Right cardiac atrium (tissue), 5 donors: Measurements from ENCODE around the gene MTAP. TPM values are rescaled to one million over a fixed set of nuclear protein-coding genes. Genes with fewer than 3 reads are reported as not detected.

Experiments
- ATAC-seq, 2 donors: fragments of 200-7000 bp; cut with Tn5 transposase; one replicate each; pipeline versions ENCODE4 v1.8.0 to v1.9.1; 2020; ENCODE audit warnings: moderate library complexity in 2 of 2, mild to moderate bottlenecking in 1 of 2
- DNase-seq, 3 donors: peaks; one replicate each; pipeline ENCODE4 v3.0.0-alpha.2; 2020
- H3K27ac ChIP-seq: one replicate; pipeline ENCODE4 v1.5.1; 2013; ENCODE audit warnings: mild to moderate bottlenecking, low read length, control low read depth, moderate library complexity
- H3K27me3 ChIP-seq: one replicate; pipeline ENCODE4 v1.6.1; 2013; ENCODE audit not compliant: control insufficient read depth, insufficient read depth
- H3K4me1 ChIP-seq: one replicate; pipeline ENCODE4 v1.6.1; 2013; ENCODE audit warnings: low read length; ENCODE audit not compliant: control insufficient read depth, insufficient read depth
- H3K4me3 ChIP-seq: one replicate; pipeline ENCODE4 v1.5.1; 2013; ENCODE audit warnings: low read length, control low read depth
- H3K9me3 ChIP-seq: one replicate; pipeline ENCODE4 v1.6.1; 2013; ENCODE audit warnings: low read length; ENCODE audit not compliant: control insufficient read depth
- WGBS: extraction: QIAGEN DNeasy Blood & Tissue Kit; methylation state at CpG from one replicate; pipeline ENCODE4 v1.1.7; 2013; 5-methylcytosine and 5-hydroxymethylcytosine counted together
- intact Hi-C, 4 donors: fragments of 100-400 bp; cut with DNase I; formaldehyde crosslinking; loops; one replicate each; pipeline versions ENCODE4 v1.11.0 to v1.14.0; 2022 to 2023
- long read RNA-seq, 4 donors: library from polyadenylated mRNA; unstranded; transcript quantifications; one replicate each; pipeline ENCODE4 v2.0.0, GENCODE V29; 2020 to 2021
- polyA plus RNA-seq: library from polyadenylated mRNA; stranded (reverse); fragments of 200-250 nt; gene quantifications from one replicate; pipeline ENCODE4 v1.2.3, GENCODE V29; 2013
- total RNA-seq, 4 donors: library from RNA; stranded (reverse); fragmentation: NEBNext Ultra II Directional; extraction: Animal tissue kit (Norgen Biotek cat#: 25700); gene quantifications; one replicate each; pipeline ENCODE4 v1.2.1, GENCODE V29; 2021
- donor health status: healthy with polysubstance abuse.
- donor health status: DM: no; HTN: yes; CAD: no.
- donor health status: DM: no; HTN: no; CAD: no.
- donor health status: DM: no; HTN: yes; CAD: no; lungs with severe emphysema.
- donor health status: DM: yes; HTN: yes; CAD: no.

MTAP gene
- 10 to 100 TPM; 20.8 to 22.3 (median 22.2) TPM for total RNA-seq
- 7.4 TPM for polyA plus RNA-seq
- long read RNA-seq, donor 1, full-length matches to known transcripts: 16 of 17 reads
- long read RNA-seq, donor 1, partial matches to known transcripts: 0 of 17 reads
- long read RNA-seq, donor 1, other reads (novel, unspliced or antisense): 1 of 17 reads
- long read RNA-seq, donor 2, full-length matches to known transcripts: 7 of 8 reads
- long read RNA-seq, donor 2, partial matches to known transcripts: 1 of 8 reads
- long read RNA-seq, donor 2, other reads (novel, unspliced or antisense): 0 of 8 reads
- long read RNA-seq, donor 3, full-length matches to known transcripts: 22 of 31 reads
- long read RNA-seq, donor 3, partial matches to known transcripts: 4 of 31 reads
- long read RNA-seq, donor 3, other reads (novel, unspliced or antisense): 5 of 31 reads
- long read RNA-seq, donor 4, full-length matches to known transcripts: 7 of 10 reads
- long read RNA-seq, donor 4, partial matches to known transcripts: 1 of 10 reads
- long read RNA-seq, donor 4, other reads (novel, unspliced or antisense): 2 of 10 reads

DNA sequence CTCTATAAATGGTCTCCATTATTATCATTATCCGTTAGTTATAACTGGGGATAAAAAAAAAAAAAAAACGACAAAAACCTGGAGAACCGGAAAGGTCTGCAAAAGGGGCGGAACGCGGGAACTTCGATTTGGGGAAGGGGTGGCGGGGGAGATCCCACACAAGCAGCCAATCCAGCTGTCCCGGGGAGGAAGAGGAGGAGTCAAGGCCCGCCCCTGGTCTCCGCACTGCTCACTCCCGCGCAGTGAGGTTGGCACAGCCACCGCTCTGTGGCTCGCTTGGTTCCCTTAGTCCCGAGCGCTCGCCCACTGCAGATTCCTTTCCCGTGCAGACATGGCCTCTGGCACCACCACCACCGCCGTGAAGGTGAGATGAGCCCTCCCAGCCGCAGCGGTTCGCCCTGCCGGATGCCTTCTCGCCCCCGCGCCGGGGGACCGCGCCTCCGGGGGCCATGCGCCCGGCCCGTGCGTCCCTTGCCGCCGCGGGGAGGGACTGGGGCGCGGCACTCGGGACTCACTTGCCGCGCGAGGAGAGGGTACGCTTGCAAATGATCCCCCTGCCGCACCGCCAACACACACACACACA lies at the start of gene MTAP:
Gene MTAP (plus strand): TSS at position 219 of the 583 bp plus-strand sequence. CDS start 113 bp downstream, at position 332.
- intact Hi-C loops: loop anchor here in 3 of 4 donors (10.0 kb wide), 2 partner anchors 202 to 468 kb away; partner anchors contain the start of genes CDKN2B (in 2 of the 3) and KLHL9 (in 1 of the 3)
- H3K4me1 ChIP-seq: no peaks in the 10 kb centered on the region
- H3K4me3 ChIP-seq: peak within 1 kb of the TSS; percentile 81
- ATAC-seq: peak; percentile 99
- H3K9me3 ChIP-seq: no peaks in the 10 kb centered on the region
- peak within 1 kb of the TSS; percentile 72 for H3K27ac ChIP-seq
- under 1% methylated on average over 48 of the region's 48 CpGs for WGBS
- DNase-seq: peak; percentile 94 to 97 (median 96)
- no peaks in the 10 kb centered on the region for H3K27me3 ChIP-seq

DNA sequence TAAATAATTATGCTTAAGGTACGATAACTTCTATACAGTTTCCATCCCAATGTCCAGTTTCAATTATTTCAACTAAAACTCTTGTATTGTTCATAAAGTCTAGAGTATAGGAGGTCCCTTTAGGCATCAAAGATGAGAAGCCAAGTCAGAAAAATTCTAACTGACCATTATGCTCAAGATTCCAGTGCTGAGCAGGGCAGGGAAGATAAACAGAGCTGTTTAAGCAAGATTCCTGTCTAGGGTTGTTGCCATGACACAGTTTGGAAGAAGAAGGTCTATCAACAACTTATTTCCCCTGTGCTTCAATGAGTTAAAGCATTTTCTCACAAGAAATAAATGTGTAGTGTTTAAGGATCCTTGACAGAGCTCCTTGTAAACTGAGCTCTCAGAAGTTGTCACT lies 48.9 kb upstream of the MTAP start:
- Histone ChIP-seq H3K9me3 (no peaks in the 10 kb centered on the region), H3K27me3 (no peaks in the 10 kb centered on the region), H3K4me1 (no peaks in the 10 kb centered on the region), H3K4me3 (no peak overlapping the region), H3K27ac (no peak overlapping the region)
- DNase-seq (no peak), ATAC-seq (no peak)
- 77% methylated on average over 1 of the region's 1 CpG for WGBS
- intact Hi-C loops: no loop called here

DNA sequence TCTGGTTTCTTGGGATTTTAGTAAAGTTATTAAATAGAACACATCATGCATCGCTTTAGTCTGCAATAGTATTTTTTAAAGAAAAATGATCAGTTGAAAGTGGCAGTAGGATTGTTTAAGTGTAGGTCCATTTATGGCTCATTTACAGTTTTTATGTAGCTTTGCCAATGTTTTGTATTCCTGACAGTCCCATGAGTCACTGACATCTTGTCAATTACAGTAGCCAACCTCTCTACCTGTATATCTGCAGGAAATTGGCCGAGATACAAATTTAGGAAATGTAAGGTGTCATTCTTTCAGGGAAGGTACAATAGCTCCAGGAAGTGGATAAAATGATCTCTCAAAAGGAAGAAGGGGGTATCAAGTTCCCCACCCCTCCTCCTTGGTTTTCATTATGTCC lies 47.7 kb upstream of the MTAP start:
- 74% methylated on average over 2 of the region's 2 CpGs for WGBS
- H3K4me3 ChIP-seq: no peak overlapping the region
- H3K4me1 ChIP-seq: no peaks in the 10 kb centered on the region
- intact Hi-C loops: no loop called here
- no peaks in the 10 kb centered on the region for H3K9me3 ChIP-seq
- DNase-seq: no peak
- H3K27ac ChIP-seq: no peak overlapping the region
- no peaks in the 10 kb centered on the region for H3K27me3 ChIP-seq
- ATAC-seq: no peak

DNA sequence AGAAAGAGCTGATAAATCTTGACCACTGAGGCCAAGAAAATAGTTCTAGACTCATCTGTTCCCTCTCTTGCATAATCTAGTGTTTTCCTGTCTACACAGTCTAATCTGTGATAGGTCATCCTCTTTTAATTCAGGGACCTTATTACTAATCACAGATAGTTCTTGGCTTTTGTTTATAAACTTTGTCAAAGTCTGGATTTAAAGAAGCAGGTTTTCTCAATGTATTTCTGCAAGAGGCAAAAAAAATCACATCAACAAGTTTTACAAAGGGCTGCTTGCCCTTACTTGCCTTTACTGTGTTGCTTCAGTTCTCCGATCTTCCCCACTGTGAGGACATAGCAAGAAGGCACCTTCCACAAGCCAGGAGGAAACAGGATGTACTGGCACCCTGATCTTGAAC lies 43.9 kb upstream of the MTAP start:
- H3K27me3 ChIP-seq: no peaks in the 10 kb centered on the region
- WGBS: 85% methylated on average over 1 of the region's 1 CpG
- no peaks in the 10 kb centered on the region for H3K4me1 ChIP-seq
- no peak for ATAC-seq
- H3K27ac ChIP-seq: no peak overlapping the region
- intact Hi-C loops: no loop called here
- H3K4me3 ChIP-seq: no peak overlapping the region
- H3K9me3 ChIP-seq: no peaks in the 10 kb centered on the region
- no peak for DNase-seq

DNA sequence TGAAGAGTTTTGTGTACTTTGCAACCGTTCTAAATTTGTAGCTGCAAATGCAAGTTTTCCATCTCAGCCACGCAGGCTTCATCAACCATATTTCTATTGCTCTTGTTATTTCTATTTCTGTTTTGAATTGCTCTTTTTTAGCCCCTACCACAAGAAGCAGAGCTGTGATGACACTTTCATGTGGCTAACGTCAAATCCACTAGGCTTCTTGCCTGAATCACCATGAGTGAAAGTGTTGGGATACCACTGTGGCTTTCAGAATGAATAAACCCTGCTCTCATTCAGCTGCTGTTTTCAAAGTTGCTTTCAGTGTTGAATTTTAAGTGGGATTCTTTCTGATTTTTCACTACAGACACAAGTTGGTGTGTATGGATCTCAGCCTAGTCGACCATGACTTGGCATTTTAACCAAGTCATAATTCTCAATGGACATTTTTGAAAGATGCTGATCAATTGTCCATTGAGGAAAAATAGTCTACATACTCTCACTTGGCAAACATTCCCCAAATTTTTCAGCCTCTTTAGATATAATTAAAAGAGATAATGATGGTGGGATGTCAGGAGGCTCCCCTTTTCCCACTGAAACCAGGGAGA lies 41.0 kb upstream of the MTAP start:
- DNase-seq: no peak
- Histone ChIP-seq H3K27me3 (no peaks in the 10 kb centered on the region), H3K9me3 (no peaks in the 10 kb centered on the region), H3K4me1 (no peaks in the 10 kb centered on the region), H3K4me3 (no peak overlapping the region), H3K27ac (no peak overlapping the region)
- WGBS: 55% methylated on average over 4 of the region's 4 CpGs
- no peak for ATAC-seq
- intact Hi-C loops: no loop called here

DNA sequence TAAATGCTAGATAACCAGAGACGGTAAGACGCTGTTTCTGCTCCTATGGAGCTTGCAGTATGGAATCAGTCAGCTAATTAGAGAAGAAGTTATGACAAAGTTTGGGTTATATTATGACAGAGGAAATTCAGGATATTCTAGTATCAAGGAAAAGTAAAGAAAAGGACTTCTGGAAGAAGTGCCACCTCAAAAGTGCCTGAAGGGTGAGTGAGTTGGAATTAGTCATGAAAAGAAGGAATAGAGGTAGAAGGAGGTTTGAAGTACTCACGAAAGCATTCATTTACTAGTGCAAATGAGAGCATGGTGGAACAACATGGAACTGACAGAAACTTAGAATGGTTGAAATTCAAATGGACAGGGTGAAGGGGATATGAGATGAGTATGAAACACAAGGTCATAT lies 40.4 kb upstream of the MTAP start:
- 76% methylated on average over 3 of the region's 3 CpGs for WGBS
- no peaks in the 10 kb centered on the region for H3K4me1 ChIP-seq
- no peak for ATAC-seq

DNA sequence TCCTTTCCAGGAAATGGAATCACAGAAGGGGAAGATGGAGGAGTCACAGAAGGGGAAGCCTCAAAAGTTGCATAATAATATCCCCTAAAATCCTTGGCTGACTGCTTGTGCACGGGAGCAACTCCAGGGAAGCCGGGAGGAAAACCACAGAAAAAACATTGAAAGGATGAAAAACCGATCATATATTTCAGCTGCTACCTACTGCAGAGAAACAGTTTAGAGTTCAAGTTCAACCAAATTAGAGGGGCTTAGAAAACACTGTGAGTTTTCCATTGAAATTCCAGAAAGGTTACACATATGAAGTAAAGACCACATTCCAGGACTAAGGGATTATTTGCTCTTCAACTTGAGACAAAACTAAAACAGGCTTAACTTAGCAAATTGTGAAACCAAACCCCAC lies 37.6 kb upstream of the MTAP start:
- intact Hi-C loops: no loop called here
- ATAC-seq (no peak), DNase-seq (no peak)
- WGBS: 54% methylated on average over 3 of the region's 3 CpGs
- H3K4me1 ChIP-seq: no peaks in the 10 kb centered on the region
- no peaks in the 10 kb centered on the region for H3K9me3 ChIP-seq
- no peak overlapping the region for H3K27ac ChIP-seq
- no peak overlapping the region for H3K4me3 ChIP-seq
- no peaks in the 10 kb centered on the region for H3K27me3 ChIP-seq

More for the DNA sequence above, 40.4 kb upstream of the MTAP start:
- Histone ChIP-seq H3K27ac (no peak overlapping the region), H3K27me3 (no peaks in the 10 kb centered on the region), H3K4me3 (no peak overlapping the region), H3K9me3 (no peaks in the 10 kb centered on the region)
- DNase-seq: no peak
- intact Hi-C loops: no loop called here

DNA sequence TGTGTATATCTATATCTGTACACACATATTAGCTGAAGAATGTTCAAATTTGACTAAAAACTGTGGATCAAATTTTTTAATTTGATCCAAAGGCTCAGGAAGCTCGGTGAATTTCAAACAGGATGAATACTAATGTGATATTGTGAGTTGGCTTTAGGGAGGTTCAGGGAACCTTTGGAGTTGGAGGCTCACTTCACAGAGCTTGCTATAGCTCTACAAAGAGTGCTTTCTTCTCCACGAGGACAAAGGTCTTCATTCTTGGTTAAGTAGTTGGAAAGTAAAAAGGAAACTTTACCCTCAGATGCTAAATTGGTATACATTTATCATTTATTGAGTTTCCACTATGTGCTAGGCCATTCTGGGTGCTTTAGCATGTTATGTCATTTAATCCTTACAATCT lies 36.3 kb upstream of the MTAP start:
- WGBS: 40% methylated on average over 2 of the region's 2 CpGs
- H3K4me3 ChIP-seq: no peak overlapping the region
- H3K27me3 ChIP-seq: no peaks in the 10 kb centered on the region
- no peaks in the 10 kb centered on the region for H3K9me3 ChIP-seq
- ATAC-seq: no peak
- intact Hi-C loops: no loop called here
- no peak for DNase-seq
- no peak overlapping the region for H3K27ac ChIP-seq
- H3K4me1 ChIP-seq: no peaks in the 10 kb centered on the region

DNA sequence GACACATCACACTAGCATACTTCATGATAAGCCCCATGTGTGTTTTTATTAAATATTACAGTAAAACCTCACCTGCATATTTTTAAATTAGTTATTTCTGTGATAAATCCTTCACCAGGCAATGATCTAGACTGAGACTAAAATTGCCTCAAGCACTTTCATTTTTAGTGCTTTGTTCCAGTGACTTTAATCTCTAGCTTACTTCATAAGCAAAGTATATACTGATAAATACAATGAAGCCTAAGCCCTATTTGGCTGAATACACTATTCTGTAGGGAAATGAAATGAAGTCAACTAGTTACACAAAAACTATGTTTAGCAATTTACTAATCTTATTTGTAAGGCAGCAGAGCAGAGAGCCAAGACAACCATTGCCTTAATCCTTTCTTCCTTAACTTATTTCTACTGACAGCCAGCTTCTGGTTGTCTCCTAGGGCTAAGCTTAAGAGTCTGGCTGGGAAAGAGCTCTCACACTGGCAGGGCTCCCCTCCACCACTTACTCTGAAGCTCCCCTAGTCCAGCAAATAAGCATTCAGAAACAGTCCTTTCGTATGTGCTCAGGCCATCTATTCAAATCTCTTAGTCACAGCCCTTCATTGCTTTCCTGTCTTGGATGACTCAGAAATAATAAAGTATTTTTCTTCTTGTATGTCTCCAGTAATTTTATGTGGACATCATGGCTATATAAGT lies 31.4 kb upstream of the MTAP start:
- no peak for DNase-seq

DNA sequence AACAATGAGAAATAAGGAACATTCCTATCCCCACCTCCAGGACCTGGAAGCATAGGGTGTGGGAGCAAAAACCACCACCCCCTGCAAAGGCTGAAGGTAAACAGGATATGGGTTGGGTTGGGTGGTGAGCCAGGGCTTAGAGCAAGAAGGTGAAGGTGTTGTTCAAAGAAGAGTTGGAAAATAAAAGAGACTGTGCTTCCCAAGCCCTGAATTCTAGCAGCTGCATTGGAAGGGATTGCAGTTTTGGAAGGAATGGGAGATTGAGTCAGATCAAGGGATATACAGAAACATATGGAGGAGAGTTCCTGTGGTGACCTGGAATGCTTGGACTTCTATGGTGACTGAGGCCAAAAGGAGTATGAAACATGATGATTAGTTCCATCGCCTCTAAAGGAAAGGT lies 24.7 kb upstream of the MTAP start:
- Histone ChIP-seq H3K4me3 (no peak overlapping the region), H3K4me1 (no peaks in the 10 kb centered on the region), H3K27ac (no peak overlapping the region), H3K9me3 (no peaks in the 10 kb centered on the region), H3K27me3 (no peaks in the 10 kb centered on the region)
- 75% methylated on average over 1 of the region's 1 CpG for WGBS
- ATAC-seq (no peak), DNase-seq (no peak)
- intact Hi-C loops: no loop called here

More for the DNA sequence above, 31.4 kb upstream of the MTAP start:
- WGBS: 38% methylated on average over 1 of the region's 1 CpG
- Histone ChIP-seq H3K4me3 (no peak overlapping the region), H3K27ac (no peak overlapping the region), H3K4me1 (no peaks in the 10 kb centered on the region), H3K9me3 (no peaks in the 10 kb centered on the region), H3K27me3 (no peaks in the 10 kb centered on the region)
- peak in 1 of 2 donors; percentile 26 for ATAC-seq
- intact Hi-C loops: no loop called here
